Measurements from ENCODE around the gene LIMK2.
A peak's percentile ranks its signal among the peaks of the same experiment; 100 is the strongest.

Gene LIMK2

DNA sequence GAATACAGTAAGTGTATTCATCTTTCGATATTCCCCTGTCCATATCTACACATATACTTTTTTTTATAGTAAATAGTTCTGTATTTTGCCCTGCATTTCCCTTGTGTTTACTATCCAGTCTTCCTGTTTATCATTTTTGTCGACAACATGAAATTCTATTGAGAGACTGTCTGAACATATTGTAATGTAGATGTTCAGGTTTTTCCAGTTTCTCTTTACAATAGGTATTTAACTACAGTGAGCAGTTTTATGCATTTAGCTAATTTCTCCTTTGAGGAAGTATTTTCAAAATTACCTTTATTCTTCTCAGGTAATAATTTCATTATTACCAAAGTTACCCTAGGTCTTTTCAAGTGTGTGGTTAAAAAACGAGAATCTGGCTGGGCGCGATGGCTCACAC lies 63.5 kb downstream of the LIMK2 start:
- DNase-seq = no peak

DNA sequence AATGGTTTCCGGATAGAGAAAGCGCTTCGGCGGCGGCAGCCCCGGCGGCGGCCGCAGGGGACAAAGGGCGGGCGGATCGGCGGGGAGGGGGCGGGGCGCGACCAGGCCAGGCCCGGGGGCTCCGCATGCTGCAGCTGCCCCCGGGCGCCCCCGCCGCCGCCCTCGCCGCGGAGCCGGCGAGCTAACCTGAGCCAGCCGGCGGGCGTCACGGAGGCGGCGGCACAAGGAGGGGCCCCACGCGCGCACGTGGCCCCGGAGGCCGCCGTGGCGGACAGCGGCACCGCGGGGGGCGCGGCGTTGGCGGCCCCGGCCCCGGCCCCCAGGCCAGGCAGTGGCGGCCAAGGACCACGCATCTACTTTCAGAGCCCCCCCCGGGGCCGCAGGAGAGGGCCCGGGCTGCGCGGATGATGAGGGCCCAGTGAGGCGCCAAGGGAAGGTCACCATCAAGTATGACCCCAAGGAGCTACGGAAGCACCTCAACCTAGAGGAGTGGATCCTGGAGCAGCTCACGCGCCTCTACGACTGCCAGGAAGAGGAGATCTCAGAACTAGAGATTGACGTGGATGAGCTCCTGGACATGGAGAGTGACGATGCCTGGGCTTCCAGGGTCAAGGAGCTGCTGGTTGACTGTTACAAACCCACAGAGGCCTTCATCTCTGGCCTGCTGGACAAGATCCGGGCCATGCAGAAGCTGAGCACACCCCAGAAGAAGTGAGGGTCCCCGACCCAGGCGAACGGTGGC lies 64.5 kb downstream of the LIMK2 start:
- DNase-seq = no peak

DNA sequence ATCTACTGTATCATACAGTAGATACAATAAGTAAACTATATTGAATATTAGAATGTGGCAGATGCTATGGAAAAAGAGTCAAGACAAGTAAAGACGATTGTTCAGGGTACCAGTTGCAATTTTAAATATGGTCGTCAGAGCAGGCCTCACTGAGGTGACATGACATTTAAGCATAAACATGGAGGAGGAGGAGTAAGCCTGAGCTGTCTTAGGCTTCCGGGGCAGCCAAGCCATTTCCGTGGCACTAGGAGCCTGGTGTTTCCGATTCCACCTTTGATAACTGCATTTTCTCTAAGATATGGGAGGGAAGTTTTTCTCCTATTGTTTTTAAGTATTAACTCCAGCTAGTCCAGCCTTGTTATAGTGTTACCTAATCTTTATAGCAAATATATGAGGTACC lies 65.6 kb downstream of the LIMK2 start:
- no peak for DNase-seq

DNA sequence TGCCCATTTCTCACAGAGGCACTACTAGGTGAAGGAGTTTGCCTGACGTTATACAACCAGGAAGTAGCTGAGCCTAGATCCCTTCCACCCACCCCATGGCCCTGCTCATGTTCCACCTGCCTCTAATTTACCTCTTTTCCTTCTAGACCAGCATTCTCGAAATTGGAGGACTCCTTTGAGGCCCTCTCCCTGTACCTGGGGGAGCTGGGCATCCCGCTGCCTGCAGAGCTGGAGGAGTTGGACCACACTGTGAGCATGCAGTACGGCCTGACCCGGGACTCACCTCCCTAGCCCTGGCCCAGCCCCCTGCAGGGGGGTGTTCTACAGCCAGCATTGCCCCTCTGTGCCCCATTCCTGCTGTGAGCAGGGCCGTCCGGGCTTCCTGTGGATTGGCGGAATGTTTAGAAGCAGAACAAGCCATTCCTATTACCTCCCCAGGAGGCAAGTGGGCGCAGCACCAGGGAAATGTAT lies 66.1 kb downstream of the LIMK2 start:
- DNase-seq = no peak

DNA sequence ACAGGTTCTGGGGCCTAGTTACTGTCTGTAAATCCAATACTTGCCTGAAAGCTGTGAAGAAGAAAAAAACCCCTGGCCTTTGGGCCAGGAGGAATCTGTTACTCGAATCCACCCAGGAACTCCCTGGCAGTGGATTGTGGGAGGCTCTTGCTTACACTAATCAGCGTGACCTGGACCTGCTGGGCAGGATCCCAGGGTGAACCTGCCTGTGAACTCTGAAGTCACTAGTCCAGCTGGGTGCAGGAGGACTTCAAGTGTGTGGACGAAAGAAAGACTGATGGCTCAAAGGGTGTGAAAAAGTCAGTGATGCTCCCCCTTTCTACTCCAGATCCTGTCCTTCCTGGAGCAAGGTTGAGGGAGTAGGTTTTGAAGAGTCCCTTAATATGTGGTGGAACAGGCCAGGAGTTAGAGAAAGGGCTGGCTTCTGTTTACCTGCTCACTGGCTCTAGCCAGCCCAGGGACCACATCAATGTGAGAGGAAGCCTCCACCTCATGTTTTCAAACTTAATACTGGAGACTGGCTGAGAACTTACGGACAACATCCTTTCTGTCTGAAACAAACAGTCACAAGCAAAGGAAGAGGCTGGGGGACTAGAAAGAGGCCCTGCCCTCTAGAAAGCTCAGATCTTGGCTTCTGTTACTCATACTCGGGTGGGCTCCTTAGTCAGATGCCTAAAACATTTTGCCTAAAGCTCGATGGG lies 66.7 kb downstream of the LIMK2 start:
- no peak for DNase-seq

DNA sequence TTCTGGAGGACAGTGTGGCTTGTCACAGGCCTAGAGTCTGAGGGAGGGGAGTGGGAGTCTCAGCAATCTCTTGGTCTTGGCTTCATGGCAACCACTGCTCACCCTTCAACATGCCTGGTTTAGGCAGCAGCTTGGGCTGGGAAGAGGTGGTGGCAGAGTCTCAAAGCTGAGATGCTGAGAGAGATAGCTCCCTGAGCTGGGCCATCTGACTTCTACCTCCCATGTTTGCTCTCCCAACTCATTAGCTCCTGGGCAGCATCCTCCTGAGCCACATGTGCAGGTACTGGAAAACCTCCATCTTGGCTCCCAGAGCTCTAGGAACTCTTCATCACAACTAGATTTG lies 67.2 kb downstream of the LIMK2 start:
- no peak for DNase-seq

DNA sequence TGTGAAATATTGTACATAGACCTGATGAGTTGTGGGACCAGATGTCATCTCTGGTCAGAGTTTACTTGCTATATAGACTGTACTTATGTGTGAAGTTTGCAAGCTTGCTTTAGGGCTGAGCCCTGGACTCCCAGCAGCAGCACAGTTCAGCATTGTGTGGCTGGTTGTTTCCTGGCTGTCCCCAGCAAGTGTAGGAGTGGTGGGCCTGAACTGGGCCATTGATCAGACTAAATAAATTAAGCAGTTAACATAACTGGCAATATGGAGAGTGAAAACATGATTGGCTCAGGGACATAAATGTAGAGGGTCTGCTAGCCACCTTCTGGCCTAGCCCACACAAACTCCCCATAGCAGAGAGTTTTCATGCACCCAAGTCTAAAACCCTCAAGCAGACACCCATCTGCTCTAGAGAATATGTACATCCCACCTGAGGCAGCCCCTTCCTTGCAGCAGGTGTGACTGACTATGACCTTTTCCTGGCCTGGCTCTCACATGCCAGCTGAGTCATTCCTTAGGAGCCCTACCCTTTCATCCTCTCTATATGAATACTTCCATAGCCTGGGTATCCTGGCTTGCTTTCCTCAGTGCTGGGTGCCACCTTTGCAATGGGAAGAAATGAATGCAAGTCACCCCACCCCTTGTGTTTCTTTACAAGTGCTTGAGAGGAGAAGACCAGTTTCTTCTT lies 67.9 kb downstream of the LIMK2 start:
- DNase-seq = no peak

DNA sequence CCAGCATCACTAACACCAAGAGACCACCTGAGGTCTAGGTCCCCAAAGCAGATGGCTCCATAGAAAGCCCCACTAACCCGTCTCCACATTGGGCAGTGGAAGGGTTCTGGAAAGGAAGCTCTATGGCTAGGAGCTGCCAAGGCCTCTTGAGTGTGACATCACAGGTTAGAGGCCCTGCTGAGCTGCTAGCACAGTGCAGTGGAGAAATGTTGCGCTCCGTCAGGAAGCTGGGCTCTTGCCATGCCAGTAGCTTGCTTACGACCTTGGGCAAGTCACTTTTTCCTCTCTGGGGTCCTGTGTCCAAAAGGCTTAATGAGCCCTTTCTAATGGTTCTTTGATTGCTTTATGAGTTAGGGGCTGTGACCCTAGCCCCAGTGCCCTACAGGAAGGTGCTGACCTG lies 69.6 kb downstream of the LIMK2 start:
- no peak for DNase-seq

DNA sequence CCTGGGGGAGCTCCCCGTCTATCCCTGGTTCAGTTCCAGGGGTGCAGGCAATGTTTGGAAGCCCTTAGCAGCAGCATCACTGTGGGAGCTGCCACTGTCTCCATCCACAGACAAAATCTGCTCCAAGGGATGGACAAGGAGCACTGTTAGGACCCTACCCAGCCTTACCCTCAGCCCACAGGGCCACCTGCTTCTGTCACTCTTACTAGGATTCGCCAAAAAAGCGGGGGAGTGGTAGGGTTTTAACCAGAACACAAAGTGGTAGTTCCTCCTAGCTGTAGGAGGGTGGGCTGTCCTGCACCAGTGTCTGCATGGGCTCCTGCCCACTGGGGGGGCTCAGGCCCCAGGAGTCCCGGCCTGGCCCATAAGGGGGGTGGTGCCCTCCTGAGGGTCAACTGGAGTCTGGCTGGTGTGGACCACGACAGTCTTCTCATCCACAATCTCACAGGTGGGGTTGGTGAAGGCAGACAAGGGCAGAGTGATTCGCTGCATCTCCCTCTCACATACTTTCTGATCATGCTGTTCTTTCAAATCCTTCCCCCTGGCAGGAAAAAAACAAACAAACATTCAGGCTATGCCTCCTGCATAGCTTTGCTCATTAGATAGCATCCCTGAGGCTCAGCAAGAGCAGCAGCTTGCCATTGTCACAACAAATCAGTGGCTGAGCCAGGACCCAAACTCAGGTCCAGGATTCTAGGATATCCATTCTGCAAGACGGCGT lies 70.8 kb downstream of the LIMK2 start:
- no peak for DNase-seq

DNA sequence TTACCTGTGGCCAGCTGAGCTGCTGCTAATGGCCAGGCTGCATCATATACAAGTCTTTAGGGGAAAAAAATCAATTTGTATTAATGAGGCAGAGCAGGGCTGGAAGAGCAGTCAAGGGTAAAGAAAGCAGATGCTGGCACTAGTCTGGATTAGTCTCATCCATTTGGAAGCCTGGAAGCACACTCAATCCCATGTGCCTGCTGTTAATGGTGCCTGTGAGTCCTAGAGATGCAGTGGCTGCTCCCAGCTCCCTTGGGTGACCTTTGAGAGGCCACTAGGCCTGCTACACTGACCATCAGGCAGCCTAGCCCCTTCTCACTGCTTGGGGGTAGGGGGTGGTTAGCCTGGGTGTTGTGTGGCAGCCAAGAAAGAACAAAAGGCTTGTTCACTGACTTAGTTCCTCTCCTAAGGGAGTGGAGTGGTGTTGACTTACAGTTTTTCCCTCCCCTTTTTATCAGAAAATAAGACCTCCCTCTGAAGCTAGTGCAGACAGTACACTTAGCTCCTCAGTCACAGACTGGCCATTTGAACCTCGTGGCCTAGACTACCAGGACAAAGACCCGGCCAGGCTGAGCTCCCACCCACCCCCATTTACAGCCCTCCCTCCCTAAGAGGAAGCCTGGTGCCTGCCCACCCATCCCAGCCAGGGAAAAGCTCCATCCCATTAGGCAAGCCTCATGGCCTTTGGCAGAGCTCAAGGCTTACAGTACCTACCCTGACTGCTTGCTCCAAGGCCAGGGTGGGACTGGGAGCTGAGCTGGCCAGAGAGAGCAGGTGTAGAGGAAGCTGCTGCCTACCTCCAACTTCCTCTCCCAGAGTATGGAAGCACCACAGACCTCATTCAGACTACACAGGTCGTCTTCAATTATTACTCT lies 72.4 kb downstream of the LIMK2 start:
- DNase-seq = no peak

DNA sequence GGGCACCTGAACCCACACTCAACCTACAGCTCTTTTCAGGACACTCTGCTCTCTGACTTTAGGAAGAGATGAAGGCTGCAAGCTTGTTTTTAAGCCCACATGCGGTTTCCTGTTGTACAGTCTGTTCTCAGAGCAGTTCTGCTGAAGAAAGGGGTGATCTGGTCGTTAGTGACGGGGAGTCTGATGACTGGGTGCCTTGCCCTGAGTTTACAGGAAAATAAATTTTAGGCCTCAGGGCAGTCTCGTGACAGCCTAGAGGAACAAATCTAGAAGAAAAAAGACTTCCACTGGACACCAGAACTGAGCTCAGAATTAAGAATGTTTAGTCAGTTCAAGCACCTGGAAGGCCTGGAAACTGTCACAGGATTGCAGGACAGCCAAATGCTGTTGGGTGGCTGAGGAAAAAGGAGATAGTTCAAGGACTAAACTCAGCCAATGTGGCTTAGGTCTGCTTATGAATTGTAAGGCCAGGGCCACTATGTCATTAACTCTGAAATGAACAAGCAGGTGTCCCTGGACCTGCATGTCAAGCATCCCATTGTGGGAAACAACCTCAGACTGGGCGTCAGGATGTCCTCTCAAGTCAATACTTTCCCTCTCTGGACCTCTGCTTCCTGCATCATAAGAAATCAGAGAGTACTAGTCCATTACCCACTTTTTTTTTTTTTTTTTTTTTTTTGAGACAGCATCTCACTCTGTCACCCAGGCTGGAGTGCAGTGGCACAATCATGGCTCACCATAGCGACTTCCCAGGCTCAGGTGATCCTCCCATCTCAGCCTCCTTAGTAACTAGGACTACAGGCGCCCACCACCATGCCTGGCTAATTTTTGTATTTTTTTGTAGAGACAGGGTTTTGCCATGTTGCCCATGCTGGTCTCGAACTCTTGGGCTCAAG lies 74.5 kb downstream of the LIMK2 start:
- DNase-seq = peak; percentile 43

DNA sequence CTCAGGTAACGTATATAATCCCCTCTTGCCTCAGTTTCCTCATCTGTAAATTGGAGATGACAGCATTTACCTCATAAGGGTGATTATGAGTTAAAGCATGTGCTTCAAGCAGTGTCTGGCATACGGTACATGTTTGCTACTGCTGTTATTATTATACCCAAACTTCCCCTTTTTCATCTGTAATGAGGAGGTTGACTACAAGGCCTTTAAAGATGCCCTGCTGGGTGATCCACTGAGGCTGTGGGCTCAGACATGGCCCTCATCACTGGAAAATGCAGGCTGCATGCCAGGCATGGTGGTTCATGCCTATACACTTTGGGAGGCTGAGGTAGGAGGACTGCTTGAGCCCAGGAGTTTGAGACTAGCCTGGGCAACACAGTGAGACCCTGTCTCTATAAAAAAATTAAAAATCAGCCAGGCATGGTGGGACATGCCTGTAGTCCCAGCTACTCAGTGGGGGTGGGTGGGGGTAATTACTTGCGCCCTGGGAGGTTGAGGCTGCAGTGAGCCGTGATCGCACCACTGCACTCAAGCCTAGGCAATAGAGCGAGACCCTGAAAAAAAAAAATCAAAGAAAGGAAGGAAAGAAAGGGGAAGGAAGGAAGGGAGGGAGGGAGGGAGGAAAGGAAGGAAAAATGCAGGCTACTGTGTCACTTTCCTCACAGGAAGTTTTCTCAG lies 75.9 kb downstream of the LIMK2 start:
- DNase-seq = no peak

DNA sequence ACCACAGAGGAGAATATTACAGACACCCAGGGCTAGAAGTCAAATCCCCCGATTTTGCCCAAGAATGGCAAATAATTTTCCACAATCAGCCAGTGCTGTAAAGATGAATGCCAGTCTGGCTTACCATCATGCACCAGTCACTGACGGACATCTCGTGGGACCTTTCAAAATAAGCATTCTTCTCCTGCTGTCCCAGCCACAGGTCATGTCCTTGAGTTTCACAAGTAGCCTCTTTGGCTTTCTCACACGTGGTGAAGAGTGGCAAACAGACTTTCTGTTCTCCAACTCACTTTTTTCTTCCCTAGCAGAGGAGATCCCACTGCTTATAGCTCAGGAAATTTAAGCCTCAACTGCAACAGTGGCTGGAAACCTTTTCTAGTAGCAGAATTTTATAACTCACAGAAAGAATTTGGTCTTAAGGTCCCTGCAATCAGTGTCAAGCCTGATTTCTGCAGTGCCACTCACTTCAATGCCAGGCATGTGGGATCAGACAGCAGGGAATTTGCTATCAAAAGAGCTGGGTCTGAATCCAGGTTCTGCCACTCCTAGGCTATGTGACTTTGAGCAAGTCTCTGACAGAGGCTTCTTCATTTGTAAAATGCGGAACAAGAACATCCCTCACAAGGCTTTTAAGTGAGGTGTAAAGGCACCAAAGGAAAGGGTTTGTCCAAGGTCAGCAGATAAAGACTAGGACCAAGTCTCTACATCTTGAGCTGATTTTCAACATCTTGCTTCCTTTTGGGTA lies 76.6 kb downstream of the LIMK2 start:
- DNase-seq = no peak

DNA sequence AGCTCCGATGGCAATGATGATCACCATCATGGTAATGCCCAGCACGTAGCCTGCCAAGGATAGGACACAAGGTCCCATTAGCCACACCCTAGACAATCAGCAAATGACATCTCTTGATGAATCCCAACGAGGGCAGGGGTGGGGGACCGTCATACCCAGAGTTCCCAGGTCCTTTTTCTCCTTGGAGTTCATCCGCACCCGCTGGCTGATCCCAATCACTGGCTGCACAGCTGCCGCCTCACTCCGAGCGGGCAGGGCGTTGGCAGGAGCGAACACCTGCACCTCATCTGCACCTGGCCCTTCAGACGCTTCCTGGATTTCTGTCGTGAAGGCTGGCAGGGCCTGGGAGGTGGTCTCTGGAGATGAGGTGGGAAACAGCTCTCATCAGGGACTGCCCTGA lies 77.2 kb downstream of the LIMK2 start:
- no peak for DNase-seq

DNA sequence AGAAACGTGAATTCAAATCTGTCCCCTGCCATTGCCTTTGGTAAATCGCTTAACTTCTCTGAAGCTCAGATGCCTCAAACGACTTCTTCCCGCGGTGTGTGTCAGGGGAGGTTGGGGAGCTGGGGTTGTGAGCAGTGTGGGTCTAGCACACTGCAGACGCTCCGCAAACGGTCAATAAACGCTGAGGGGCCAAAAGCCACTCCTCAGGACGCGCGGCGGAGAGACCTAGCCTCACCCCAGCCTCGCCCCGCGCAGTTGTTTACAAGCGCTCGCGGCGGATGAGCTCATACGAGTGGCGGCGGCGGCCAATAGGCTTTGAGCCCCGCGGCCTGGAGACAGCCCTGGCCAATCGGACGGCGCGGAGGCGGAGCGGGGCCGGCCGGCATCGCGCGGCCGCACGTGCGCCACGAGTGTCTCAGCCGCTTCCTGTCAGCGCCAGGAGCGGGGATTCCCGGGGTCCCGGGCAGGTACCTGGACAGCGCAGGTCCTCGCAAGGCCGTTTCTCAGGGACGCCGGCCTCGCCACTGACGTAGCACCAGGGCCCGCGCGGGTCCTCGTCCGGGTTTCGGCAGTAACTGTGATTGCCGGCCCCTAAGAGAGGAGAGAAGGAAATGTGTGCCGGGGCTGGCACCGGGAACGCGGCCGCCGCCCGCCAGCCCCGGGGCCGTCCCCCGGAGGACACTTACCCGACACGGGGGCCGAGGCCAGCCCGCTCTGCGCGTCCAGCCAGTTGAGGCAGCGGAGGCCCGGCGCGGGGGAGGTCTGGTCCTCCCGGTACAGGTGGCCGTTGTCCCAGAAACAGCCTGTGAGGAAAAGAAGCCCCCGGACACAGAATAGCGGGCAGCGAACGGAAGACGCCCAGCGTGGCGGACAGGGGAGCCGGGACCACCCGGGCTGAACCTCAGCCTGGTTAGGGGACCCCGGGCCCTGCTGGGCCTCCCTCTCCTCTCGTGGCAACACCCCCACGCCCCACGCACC lies 78.7 kb downstream of the LIMK2 start:
- DNase-seq = peak; percentile 94

DNA sequence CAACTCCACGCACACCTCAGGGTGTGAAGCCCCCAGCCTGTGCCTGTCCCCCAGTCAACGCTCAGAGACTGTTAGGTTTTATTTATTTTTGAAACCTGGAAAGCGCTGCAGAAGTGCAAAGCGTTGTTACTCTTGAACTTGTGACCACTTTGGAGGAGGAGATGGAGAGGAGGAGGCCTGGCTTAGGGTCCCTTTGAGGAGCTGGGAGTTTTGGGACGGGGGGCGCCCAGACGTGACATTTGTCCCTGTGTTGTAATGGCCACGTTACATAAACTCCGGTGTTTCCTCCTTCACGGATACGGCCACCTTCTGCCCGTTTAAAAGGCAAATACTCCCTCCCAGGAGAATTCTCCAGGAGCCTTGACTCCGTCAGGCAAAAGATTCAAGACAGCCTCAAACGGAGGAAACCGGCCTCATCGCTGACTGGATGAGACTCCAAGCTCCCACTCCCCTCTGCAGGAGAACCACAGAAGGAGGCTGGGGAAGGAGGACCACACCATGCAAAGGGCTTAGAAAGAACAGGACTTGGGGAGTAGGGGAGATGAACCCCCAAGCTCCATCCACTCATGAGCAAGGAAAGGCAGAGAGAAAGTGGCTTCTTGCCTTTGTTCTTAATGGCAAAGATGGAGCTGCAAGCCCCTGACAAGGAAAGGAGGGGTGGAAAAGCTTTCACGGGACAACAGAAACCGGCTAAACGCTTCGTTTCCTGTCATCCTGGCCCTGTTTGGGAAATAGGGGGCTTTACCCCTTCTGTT lies 79.6 kb downstream of the LIMK2 start:
- DNase-seq = no peak

DNA sequence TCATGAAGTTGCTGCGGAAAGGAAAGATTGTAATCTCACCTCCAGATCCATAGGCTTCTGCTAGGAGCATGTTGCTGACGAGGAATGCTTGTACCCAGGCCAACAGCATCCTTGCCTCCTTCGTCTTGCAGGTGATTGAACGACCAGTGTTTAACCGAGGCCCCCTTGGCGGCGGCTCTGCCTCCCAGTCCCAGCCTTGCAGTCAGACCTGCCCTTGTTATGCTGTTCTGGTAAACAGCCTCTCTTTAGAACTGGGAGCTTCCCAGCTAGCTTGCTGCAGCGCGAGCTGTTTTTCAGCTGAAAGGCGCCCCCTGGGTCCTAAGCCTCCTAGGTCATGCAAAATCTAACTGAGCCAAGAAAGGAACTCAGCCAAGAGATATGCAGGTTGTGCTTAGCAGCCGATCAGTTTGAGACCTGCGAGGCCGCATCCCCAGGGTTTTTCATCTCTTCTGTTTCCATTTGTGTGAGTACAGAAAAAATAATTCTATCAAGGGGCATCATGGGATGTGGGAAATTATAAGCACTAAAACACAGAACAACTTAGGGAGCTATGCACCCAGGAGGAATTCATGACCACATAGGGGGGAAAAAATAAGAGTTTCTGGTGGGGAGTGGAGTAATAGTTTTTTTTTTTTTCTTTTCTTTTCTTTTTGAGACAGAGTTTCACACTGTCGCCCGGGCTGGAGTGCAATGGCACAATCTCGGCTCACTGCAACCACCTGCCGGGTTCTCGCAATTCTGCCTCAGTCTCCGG lies 80.3 kb downstream of the LIMK2 start, which contains the start of gene PIK3IP1:
TSS of gene PIK3IP1 (minus strand) at position 253 of the 754 bp plus-strand sequence. CDS start at position 109, 144 bp downstream.
- peak; percentile 80 for DNase-seq

Data from activated CD4-positive, alpha-beta T cell treated with anti-CD3 and anti-CD28 coated beads for 1 hour (primary cell).